ENCODE data around the gene HDGFL2.

Gene HDGFL2

GRCh38 chr19:4453232-4454179 is 18.6 kb upstream of the HDGFL2 start:
- H3K4me1 Mint-ChIP-seq = peaks cover 10% of the 10 kb centered on the region
- no peak overlapping the region for H3K4me3 Mint-ChIP-seq

DNA sequence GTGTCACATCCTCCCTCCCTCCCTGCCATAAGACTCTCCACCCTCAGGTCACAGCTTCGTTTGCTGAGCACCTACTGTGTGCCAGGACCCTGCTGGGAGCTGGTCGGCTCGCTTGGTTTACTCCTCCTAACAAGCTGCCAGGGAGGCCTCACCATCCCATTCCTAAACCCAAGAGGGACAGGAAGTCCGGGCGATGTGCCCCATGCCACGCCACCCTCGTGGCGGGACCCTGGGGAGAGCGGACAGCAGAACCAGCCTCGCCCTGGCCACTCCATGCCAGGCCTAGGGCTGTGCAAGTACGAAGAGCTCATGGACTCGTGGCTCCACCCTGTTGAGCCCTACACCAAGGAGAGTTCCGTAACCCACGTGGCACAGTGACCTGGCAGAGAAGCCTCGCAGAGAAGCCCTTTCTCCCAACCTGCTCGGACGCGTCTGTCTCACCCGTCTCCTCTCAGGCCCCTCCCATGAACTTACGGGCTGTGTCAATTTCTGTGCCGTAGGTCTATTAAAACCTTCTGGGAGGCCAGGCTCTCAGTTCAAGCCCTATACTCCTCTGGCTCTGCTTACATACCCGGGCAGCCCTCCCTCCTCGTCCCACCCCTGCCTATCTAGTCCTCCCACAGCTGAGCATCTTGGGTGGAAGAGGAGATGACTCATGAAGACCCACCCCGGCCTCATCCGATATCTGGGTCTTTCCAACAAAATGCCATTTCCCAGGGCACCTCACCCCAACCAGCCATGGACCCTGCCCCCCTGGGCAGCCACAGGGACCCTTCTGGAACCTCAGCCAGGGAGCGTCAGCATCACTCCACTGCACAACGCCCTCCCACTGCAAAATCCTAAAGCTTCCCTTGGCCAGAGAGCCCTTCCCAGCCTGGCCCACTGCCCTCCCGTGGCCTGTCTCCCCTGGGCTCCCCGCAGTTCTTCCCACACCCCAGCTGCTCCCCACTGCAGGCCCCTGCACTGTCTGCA is 17.1 kb upstream of the HDGFL2 start:
- peaks cover 10% of the 10 kb centered on the region for H3K4me1 Mint-ChIP-seq
- no peaks in the 10 kb centered on the region for H3K9me3 Mint-ChIP-seq
- no peaks in the 10 kb centered on the region for H3K27me3 Mint-ChIP-seq
- no peak overlapping the region for H3K4me3 Mint-ChIP-seq
- H3K27ac Mint-ChIP-seq = peak overlapping the region; percentile 62
- peaks cover 2% of the 10 kb centered on the region for H3K36me3 Mint-ChIP-seq

More at GRCh38 chr19:4453232-4454179, 18.6 kb upstream of the HDGFL2 start:
- Mint-ChIP-seq H3K27me3 (no peaks in the 10 kb centered on the region), H3K9me3 (no peaks in the 10 kb centered on the region), H3K27ac (no peak overlapping the region), H3K36me3 (peaks cover 5% of the 10 kb centered on the region)

GRCh38 chr19:4455719-4456475 is 16.2 kb upstream of the HDGFL2 start:
- H3K27ac Mint-ChIP-seq = peak overlapping the region; percentile 75

DNA sequence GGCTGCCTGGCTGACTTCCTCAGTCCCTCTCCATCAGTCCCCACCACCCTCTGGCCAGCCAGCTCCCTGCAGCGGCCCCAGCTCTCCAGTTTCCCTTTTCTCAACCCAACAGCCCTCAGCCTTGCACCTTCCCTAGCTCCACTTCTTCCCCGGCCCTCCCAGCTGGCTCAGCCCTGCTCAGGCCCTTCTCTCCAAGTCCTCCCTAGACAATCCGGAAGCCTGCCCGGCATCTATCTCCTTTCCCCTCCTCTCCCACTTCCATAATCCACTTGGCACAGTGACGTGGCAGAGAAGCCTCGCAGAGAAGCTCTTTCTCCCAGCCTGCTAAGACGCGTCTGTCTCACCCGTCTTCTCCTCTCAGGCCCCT is 15.6 kb upstream of the HDGFL2 start:
- H3K4me1 Mint-ChIP-seq = peaks cover 10% of the 10 kb centered on the region
- peak overlapping the region; percentile 75 for H3K27ac Mint-ChIP-seq
- peak overlapping the region; percentile 87 for H3K4me3 Mint-ChIP-seq
- peaks cover 2% of the 10 kb centered on the region for H3K36me3 Mint-ChIP-seq
- H3K9me3 Mint-ChIP-seq = no peaks in the 10 kb centered on the region
- H3K27me3 Mint-ChIP-seq = no peaks in the 10 kb centered on the region

More at GRCh38 chr19:4455719-4456475, 16.2 kb upstream of the HDGFL2 start:
- no peaks in the 10 kb centered on the region for H3K9me3 Mint-ChIP-seq
- H3K27me3 Mint-ChIP-seq = no peaks in the 10 kb centered on the region
- peak overlapping the region; percentile 87 for H3K4me3 Mint-ChIP-seq
- H3K4me1 Mint-ChIP-seq = peaks cover 10% of the 10 kb centered on the region
- peaks cover 2% of the 10 kb centered on the region for H3K36me3 Mint-ChIP-seq

DNA sequence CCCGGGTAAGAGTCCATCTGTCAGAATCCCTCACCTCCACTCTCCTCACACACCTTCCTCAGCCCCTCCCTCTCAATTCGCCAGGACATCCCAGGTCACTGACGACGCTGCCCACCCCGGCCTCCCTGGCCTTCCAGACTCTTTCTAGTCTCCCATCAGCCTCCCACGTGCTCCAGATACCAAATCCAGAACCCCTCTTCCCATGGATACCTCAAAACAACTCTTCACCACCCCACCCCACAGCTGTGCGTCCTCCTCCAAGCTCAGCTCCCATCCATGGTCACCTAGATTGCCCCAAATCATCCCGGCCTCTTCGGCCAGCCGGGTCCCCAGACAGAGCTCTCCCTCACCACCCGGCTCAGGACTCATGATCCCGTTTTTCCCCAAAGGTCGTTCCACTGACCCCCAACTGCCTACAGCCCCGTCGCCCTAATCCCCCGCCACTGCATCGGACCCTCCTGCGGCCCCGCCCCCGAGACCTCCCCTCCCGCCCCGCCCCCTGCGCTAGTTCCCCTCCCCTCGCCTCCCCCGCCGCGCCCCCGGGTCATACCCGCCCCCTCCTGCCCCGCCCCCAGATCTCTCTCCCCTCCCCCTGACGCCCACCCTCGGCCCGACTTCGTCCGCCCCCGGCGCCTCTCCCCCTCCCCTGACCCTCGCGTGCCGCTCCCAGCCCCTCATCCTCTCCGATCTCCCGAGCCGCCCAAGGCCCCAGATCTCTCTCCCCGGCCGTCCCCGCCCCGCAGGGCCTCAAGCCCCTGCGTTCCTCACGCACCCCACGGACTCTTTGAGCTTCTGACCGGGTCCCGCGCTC is 15.0 kb upstream of the HDGFL2 start:
- Mint-ChIP-seq H3K27ac (peak overlapping the region; percentile 75), H3K36me3 (peaks cover 2% of the 10 kb centered on the region), H3K4me3 (peak overlapping the region; percentile 87), H3K27me3 (no peaks in the 10 kb centered on the region), H3K9me3 (no peaks in the 10 kb centered on the region), H3K4me1 (peaks cover 10% of the 10 kb centered on the region)

DNA sequence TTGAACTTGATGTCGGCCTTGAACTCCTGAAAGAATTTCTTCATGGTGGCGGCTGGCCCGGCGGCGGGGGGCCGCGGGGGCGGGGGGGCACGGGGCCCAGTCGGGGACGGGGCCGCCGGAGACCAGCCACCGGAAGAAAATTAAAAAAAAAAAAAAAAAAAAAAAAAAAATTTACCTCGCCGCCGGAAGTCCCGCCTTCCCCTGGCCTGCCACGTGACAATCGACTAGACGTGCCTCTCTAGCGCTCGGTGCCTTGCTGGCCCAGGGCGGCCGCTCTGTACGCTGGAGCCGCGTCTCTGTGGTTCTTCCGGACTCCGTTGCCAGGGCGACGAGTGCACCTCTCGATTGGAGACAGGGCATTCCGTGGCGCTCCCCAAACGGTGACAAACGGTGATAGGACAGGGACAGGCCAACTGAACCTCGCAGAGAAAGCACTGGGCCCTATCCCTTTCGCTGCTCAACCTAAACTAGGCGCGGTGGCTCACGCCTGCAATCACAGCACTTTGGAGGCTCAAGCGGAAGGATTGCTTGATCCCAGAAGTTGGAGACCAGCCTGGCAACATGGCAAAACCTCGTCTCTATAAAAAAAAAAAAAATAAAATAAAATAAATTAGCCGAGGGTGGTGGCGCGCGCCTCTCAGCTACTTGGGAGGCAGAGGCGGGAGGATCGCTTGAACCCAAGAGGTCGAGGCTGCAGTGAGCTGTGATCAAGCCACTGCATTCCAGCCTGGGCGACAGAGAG is 14.3 kb upstream of the HDGFL2 start, which contains the start of gene UBXN6:
UBXN6 (minus strand) TSS at position 141 of the 742 bp plus-strand sequence; CDS start at position 44, 97 bp downstream.
- Mint-ChIP-seq H3K9me3 (no peaks in the 10 kb centered on the region), H3K36me3 (no peaks in the 10 kb centered on the region), H3K4me3 (peak within 1 kb of the TSS; percentile 87), H3K27ac (peak within 1 kb of the TSS; percentile 93), H3K27me3 (no peaks in the 10 kb centered on the region), H3K4me1 (peaks cover 10% of the 10 kb centered on the region)

- no peaks in the 10 kb centered on the region for H3K27me3 Mint-ChIP-seq
- no peak overlapping the region for H3K4me3 Mint-ChIP-seq
- H3K9me3 Mint-ChIP-seq = no peaks in the 10 kb centered on the region
- no peaks in the 10 kb centered on the region for H3K36me3 Mint-ChIP-seq
- no peak overlapping the region for H3K27ac Mint-ChIP-seq
- H3K4me1 Mint-ChIP-seq = no peaks in the 10 kb centered on the region
Measured at GRCh38 chr19:4464815-4465581, 7.1 kb upstream of the HDGFL2 start.

GRCh38 chr19:4467835-4468234 is 4.3 kb upstream of the HDGFL2 start:
- Mint-ChIP-seq H3K27me3 (no peaks in the 10 kb centered on the region), H3K4me3 (no peak overlapping the region), H3K36me3 (no peaks in the 10 kb centered on the region), H3K27ac (no peak overlapping the region), H3K9me3 (no peaks in the 10 kb centered on the region), H3K4me1 (peaks cover 5% of the 10 kb centered on the region)

GRCh38 chr19:4471403-4472173 is 509 bp upstream of the HDGFL2 start:
- peaks cover 23% of the 10 kb centered on the region for H3K4me1 Mint-ChIP-seq
- no peak overlapping the region for H3K4me3 Mint-ChIP-seq
- peaks cover 1% of the 10 kb centered on the region for H3K36me3 Mint-ChIP-seq
- no peak overlapping the region for H3K27ac Mint-ChIP-seq
- no peaks in the 10 kb centered on the region for H3K27me3 Mint-ChIP-seq
- no peaks in the 10 kb centered on the region for H3K9me3 Mint-ChIP-seq

DNA sequence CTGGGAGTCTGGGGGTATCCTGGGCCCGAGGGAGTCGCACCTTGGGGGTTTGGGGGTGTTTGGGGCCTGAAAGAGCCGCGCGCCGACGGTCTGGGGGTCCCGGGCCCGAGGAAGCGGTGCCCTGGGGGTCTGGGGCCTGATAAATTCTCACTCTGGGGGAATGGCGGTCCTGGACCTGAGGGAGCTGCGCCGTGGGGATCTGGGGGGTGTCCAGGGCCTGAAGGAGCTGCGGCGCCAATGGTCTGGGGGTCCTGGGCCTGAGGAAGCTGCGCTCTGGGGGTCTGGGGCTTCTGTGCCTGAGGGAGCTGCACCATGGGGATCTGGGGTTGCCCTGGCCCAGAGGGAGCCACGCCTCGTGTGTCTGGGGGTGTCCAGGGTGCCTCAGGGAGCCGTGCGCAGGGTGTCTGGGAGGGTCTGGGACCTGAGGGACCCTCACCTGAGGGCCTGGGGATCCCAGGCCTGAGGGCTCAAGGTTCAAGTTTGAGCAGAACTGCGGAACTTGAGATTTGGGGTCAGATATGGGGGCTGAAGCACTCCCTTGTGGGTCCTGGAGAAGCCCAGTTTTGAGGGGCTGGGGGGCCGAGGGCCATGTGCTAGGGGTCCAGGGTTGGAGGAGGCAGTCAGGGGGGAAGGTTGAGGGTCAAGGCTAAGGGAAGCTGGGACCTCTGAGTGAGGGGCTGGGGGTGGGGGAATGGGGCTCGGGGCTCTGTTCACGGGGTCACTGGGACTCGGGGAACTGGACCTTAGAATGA is 1.1 kb downstream of the HDGFL2 start:
- Mint-ChIP-seq H3K4me1 (peaks cover 23% of the 10 kb centered on the region), H3K36me3 (peaks cover 1% of the 10 kb centered on the region), H3K27ac (no peak overlapping the region), H3K9me3 (no peaks in the 10 kb centered on the region), H3K4me3 (peak overlapping the region; percentile 80), H3K27me3 (no peaks in the 10 kb centered on the region)

DNA sequence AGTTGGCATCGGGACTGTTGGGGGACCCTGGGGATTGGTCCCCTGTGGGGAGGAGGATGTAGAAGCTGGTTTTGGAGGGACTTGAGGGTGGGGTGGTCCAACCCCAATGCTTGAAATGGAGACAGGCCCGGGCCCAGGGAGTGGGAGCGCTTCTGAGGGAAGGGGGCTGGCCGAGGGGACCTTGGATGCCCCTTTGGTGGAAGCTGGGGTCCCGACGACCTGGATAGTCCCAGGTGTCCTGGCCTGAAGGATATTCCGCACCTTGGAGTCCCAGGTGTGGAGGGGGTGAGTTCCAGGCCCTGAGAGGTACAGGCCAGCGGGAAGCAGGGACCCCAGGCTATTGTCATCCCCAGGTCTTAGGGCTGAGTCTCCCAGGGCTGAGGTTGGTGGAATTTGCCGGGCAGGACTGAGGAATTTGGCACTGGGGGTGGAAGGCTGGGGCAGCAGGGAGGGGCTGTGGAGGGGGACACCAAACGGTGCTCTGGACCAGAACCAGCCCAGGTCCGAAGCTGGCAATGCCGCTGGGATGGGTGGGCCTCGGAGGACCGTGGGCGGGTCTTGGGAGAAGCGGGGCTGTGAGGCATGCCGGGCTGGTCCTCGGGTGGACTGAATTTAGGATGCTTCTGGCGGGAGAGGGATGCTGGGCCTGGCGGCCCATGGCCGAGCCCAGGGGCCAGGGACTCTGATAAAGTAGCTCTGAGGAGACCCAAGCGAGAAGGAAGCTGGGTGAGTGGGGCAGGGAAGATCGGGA is 1.8 kb downstream of the HDGFL2 start:
- Mint-ChIP-seq H3K9me3 (no peaks in the 10 kb centered on the region), H3K4me3 (peak overlapping the region; percentile 69), H3K27me3 (no peaks in the 10 kb centered on the region), H3K36me3 (peaks cover 1% of the 10 kb centered on the region), H3K27ac (no peak overlapping the region), H3K4me1 (peaks cover 23% of the 10 kb centered on the region)
